IPS-18c (cell line): ENCODE results near the gene OSBPL5.

Experiments
- H3K4me3 ChIP-seq: 2 replicates; pipeline ENCODE4 v1.7.0; 2013; ENCODE audit warnings: low read depth, mild to moderate bottlenecking, low read length, moderate library complexity; ENCODE audit not compliant: insufficient read depth
- H3K9me3 ChIP-seq: one replicate; pipeline ENCODE4 v1.6.1; 2013; ENCODE audit warnings: mild to moderate bottlenecking, low read length, moderate library complexity; ENCODE audit not compliant: control insufficient read depth, insufficient read depth

OSBPL5 gene

DNA sequence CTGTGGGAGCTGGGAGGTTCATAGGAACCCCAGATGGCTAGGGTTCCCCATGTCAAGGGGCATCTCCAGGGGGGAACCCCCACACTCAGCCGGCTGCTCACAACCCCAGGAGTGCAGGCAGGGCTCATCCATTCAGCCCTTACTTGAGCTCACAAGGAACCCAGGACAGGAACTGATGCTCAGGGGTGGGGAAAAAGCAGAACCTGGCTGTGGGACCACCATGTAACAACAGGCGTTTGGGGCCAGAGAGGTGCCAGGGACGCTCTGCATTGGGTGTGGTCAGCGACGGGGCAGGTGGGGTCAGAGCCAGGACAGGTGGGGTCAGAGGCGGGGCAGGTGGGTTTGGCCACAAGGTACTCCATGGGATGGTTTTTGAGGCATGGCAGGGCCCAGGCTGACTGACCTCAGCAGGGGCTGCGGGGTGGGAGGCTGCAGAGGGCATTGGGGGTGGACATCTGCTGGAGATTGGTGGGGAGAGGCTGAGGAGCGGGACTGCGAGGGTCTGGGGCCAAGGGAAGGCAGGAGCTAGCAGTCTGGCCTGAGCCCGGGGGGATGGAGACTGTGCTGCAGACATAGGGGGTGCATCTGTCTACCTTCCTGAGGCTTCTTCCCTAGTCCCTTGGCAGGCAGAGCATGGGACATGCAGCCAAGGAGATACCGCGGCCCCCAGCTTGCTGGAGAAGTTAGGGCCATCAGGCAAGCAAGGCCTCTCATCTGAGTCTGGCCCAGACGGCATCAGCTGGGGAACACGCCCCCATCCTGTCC is 73.8 kb downstream of the OSBPL5 start:
- Histone ChIP-seq H3K9me3 (no peaks in the 10 kb centered on the region), H3K4me3 (no peak overlapping the region)

GRCh38 chr11:3090096-3090901 is 74.8 kb downstream of the OSBPL5 start:
- Histone ChIP-seq H3K4me3 (no peak overlapping the region), H3K9me3 (no peaks in the 10 kb centered on the region)

DNA sequence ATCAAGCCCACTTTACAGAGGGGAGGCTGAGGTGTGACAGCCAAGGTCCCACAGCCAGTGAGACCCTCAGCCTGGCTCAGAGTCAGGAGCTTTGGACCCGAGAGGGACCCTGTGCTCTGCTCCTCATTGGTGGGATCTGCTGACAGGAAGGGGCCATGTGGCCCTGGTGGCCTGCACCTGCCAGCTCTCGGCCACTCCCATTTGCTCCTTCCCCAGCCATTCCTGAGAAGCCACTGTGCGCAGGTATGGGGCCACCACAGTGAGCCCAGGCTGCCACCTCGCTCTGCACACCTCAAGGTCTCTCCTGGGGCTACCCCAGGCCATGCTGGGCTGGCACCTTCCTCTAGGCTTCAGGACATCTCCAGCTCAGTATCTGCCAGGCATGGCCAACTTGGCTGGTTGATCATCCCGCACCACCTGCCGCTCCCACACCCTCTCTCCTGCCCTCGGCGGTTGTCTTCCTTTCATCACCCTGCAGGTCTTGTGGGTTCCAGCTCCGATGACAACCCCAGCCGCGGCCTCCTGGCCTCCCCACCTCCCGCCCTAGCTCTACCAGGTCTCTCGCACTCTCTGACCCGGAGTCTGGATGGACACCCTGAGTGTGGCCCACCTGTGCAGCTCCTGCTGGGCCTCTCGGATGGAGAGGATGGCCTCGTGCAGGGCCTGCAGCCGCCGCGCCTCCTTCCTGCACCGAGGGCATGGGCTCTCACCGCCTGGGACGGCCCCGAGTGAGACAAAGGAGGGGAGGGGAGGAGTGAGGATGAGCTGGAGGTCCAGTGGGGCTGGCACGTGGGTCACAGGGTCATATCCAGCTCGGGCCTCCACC is 75.7 kb downstream of the OSBPL5 start:
- no peak overlapping the region for H3K4me3 ChIP-seq
- no peaks in the 10 kb centered on the region for H3K9me3 ChIP-seq

- Histone ChIP-seq H3K4me3 (no peak overlapping the region), H3K9me3 (no peaks in the 10 kb centered on the region)
These were observed 76.3 kb downstream of the OSBPL5 start for GRCh38 chr11:3088806-3089205.

DNA sequence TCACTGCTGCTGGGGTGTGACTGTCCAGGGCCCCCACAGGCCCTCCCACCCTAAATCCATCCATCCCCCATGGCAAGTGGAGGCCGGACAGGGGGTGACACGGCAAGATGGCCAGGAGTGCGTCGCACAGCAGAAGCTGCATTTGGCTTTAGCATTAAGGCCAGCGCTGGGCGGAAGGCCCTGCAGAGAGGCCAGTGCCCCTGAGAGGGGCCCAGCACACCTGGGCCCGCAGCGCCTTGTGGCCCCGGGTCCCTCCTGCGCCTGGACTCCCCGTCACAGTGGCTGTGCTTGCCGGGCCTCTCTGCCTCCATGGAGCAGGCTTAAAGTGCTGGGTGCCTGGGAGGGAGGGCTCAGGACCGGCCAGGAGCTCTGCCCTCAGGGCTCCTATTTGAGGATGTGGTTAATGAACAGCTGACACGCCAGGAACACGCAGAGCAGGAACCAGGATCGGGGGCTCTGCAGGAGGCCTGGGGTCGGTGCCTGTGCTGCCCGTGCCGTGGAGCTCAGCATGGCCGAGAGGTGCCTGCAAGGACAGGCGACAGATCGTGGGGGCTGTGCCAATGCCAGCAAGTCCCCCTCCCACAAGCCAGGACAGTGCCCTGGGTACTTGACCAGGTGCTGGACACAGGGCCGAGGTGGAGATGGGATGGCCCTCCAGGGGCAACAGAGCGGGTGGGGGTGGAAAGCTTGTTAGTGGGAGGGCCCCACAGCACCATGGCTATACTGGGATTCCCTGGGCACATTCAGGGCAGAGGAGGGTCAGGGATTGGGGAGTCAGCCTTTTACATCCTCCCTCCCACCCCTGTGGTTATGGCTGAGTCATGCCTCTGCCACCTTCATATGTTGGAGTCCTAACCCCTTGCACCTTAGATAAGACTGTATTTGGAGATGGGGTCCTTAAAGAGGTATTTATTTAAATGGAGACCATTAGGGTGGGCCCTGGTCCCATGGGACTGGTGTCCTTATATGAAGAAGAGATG is 77.0 kb downstream of the OSBPL5 start:
- Histone ChIP-seq H3K9me3 (no peaks in the 10 kb centered on the region), H3K4me3 (no peak overlapping the region)

DNA sequence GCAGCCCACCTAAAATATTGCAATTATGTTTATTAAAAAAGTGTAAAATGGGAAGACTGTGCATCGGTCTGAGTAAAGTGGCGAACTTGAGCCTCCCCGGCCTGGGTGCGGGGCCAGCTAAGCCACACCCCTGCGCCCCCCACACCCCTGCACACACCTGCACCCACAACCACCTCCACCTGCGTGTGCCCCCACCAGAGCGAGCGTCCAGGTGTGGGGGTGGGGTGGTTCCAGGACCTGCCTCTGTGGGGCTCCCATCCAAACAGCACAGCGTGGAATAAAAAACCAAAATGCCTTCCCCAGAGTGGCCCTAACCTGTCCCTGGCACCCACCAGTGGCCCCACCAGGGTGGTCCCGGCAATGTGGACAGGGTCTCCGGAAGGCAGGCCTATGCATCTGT is 77.7 kb downstream of the OSBPL5 start:
- no peak overlapping the region for H3K4me3 ChIP-seq

DNA sequence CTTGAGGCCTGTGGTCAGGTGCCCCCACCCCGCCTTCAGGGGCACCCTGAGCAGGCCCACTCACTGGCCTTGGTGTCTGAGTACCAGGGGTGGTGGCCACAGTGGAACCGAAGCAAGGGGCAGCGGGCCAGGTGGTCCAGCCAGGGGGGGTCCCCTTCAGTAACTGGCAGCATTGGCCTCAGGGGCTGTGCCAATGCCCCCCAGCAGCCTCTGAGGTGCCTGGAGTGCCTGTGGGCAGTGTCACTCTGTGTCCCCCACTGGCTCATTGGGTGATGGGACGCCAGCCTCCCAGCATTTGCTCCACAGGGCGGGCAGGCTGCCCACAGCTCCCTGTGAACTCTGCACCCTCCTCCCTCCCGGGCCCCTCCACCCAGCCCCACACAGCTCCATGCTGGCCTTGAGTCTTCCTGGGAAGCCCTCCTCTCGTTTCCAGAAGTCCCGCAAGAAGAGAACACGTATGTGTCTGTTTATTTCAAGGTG is 78.4 kb downstream of the OSBPL5 start:
- H3K4me3 ChIP-seq: no peak overlapping the region
- no peaks in the 10 kb centered on the region for H3K9me3 ChIP-seq

More for the DNA sequence above, 77.7 kb downstream of the OSBPL5 start:
- no peaks in the 10 kb centered on the region for H3K9me3 ChIP-seq

- Histone ChIP-seq H3K9me3 (no peaks in the 10 kb centered on the region), H3K4me3 (no peak overlapping the region)
These were observed 79.0 kb downstream of the OSBPL5 start for GRCh38 chr11:3086114-3086513.

DNA sequence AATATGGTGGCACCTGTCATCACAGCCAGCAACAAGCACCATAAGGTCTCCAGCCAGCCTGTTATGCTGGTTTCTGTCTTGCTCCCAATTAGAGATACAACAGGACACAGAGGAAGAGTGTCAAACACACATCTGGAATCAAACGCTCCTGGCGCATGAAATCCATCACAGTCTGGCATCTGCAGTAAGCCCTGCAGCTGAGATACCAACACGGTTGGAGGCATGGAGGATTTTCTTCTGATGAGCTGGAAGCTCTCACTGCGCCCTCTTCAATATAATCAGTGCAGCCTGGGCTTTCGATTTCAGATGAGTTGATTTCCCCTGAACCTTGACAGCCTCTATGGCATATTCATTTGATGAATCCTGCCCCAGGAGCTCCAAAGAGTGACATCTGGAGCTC is 80.1 kb downstream of the OSBPL5 start:
- H3K9me3 ChIP-seq: no peaks in the 10 kb centered on the region
- H3K4me3 ChIP-seq: no peak overlapping the region

- Histone ChIP-seq H3K9me3 (no peaks in the 10 kb centered on the region), H3K4me3 (no peak overlapping the region)
These were observed 81.8 kb downstream of the OSBPL5 start for GRCh38 chr11:3083321-3083720.

GRCh38 chr11:3081386-3081751 is 83.7 kb downstream of the OSBPL5 start:
- Histone ChIP-seq H3K9me3 (no peaks in the 10 kb centered on the region), H3K4me3 (no peak overlapping the region)

DNA sequence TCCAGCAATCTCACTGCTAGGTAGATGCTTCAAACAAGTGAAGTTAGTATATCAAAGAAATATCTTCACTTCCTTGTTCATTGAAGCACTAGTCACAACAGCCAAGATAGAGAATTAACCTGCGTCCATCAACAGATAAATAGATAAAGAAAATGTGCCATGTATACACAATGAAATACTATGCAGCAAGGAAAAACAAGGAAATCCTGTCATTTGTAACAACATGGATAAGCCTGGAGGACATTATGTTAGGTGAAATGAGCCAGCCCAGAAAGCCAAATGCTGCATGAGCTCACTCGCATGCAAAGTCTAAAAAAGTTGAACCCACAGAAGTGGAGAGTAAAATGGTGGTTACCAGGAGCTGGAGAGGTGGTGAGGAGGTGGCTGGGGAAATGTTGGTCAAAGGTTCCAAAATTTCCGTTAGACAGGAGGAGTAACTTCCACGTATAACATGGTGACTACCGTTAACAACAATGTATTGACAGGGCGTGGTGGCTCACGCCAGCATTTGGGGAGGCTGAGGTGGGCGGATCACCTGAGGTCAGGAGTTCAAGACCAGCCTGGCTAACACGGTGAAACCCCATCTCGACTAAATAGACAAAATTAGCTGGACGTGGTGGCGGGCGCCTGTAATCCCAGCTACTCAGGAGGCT is 84.3 kb downstream of the OSBPL5 start:
- no peak overlapping the region for H3K4me3 ChIP-seq
- H3K9me3 ChIP-seq: no peaks in the 10 kb centered on the region

GRCh38 chr11:3080104-3080503 is 85.0 kb downstream of the OSBPL5 start:
- H3K9me3 ChIP-seq: no peaks in the 10 kb centered on the region
- no peak overlapping the region for H3K4me3 ChIP-seq

- no peaks in the 10 kb centered on the region for H3K9me3 ChIP-seq
- H3K4me3 ChIP-seq: no peak overlapping the region
These were observed 87.2 kb downstream of the OSBPL5 start for GRCh38 chr11:3077846-3078440.

DNA sequence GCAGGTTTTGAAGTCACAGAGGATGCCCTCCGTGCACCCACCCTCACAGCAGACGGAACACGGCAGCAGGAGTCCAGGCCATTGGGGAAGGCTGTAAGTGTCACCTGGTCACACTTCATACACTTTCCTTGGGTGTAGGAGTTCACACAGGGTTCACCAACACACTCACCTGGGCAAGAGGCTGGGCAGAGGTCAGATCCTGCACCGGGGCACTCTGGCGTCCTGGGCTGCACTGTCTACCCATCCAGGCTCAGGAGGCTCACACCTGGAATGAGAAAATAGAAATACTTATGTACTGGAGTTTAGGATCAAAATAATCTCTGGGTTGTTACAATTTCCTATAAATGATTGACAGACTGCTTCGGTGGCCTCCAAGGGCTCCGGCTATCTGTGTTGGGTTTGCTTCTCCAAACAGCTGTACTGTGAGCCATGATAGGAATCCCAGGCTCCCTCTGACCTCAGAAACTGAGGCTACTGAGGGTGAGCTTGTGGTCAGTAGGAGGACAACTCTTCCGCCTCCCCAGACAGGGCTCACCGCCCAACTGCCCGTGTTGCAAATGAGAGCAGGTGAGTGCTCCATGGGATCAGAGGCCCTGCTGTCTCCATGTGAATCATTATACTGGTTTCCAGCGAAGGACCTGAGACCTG is 87.8 kb downstream of the OSBPL5 start:
- Histone ChIP-seq H3K9me3 (no peaks in the 10 kb centered on the region), H3K4me3 (no peak overlapping the region)
